ENCODE results near the gene KATNAL2.

DNA sequence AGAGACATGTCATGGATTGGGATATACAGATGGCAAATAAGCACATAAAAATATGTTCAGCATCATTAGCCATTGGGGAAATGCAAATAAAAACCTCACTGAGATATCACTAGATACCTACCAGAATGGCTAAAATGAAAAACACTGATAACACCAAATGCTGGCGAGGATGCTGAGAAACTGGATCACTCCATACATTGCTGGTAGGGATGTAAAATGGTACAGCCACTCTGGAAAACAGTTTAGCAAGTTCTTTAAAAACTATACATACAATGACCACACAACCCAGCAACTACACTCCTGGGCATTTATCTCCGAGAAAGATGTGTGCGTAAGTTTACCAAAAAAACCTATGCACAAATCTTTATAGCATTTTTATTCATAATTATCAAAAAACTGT, 14.0 kb upstream of the KATNAL2 start:
- TF ChIP-seq, protein P1, sequence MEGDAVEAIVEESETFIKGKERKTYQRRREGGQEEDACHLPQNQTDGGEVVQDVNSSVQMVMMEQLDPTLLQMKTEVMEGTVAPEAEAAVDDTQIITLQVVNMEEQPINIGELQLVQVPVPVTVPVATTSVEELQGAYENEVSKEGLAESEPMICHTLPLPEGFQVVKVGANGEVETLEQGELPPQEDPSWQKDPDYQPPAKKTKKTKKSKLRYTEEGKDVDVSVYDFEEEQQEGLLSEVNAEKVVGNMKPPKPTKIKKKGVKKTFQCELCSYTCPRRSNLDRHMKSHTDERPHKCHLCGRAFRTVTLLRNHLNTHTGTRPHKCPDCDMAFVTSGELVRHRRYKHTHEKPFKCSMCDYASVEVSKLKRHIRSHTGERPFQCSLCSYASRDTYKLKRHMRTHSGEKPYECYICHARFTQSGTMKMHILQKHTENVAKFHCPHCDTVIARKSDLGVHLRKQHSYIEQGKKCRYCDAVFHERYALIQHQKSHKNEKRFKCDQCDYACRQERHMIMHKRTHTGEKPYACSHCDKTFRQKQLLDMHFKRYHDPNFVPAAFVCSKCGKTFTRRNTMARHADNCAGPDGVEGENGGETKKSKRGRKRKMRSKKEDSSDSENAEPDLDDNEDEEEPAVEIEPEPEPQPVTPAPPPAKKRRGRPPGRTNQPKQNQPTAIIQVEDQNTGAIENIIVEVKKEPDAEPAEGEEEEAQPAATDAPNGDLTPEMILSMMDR (IDR thresholded peaks at IDR 0.05), result no peak
- no peak for TF ChIP-seq POLR2A (IDR thresholded peaks at IDR 0.05)
- TF ChIP-seq POLR2AphosphoS5 (IDR thresholded peaks at IDR 0.05; ENCODE audit: insufficient read depth in 1 of 2, low read depth in 1 of 2), result no peak
